GM12878 (cell line): ENCODE results near the gene BORCS6. TPM values are rescaled to one million over a fixed set of nuclear protein-coding genes. Genes with fewer than 3 reads are reported as not detected.

Source experiments
- ATAC-seq: fragments of 200-7000 bp; cut with Tn5 transposase; 3 replicates; pipeline ENCODE4 v1.9.1; 2020; ENCODE audit warnings: mild to moderate bottlenecking, moderate library complexity
- BruUV-seq: library from RNA; stranded (reverse); fragments of 400-500 nt; replicated peaks from 2 replicates; lab custom pipeline; 2021; lab: Mats Ljungman, UMichigan
- CTCF ChIA-PET: fragments of 300-600 bp; sonication (Branson Sonifier 250); formaldehyde crosslinking; extraction: SDS; loops from one replicate; lab custom pipeline; 2021; ENCODE audit warnings: inconsistent platforms; lab: Yijun Ruan, JAX
- POLR2A ChIA-PET: fragments of 350-600 bp; formaldehyde crosslinking; extraction: SDS; loops from one replicate; lab custom pipeline; 2021; ENCODE audit warnings: inconsistent platforms; lab: Charles Lee
- RAD21 ChIA-PET: fragments of 300-600 bp; sonication (Branson Sonifier 250); formaldehyde crosslinking; loops from one replicate; lab custom pipeline; 2023; ENCODE audit warnings: antibody characterized with exemption; ENCODE audit not compliant: unreplicated experiment; lab: Charles Lee
- SMC1A ChIA-PET: fragments of 300-600 bp; sonication (Branson Sonifier 250); formaldehyde crosslinking; loops from one replicate; lab custom pipeline; 2023; ENCODE audit not compliant: unreplicated experiment, uncharacterized antibody; lab: Charles Lee
- DNase-seq: peaks from one replicate; pipeline ENCODE4 v3.0.0-alpha.2; 2011; ENCODE audit warnings: low read depth, low spot score
- FAIRE-seq: peaks from 3 replicates; lab custom pipeline; 2011; peaks lifted over from hg19 to GRCh38; lab: Jason Lieb, UNC
- H2AFZ ChIP-seq: 2 replicates; pipeline ENCODE4 v1.6.0; 2011; ENCODE audit warnings: low read depth, low read length, control low read depth; ENCODE audit not compliant: control insufficient read depth
- H3K27ac ChIP-seq: 2 replicates; pipeline ENCODE4 v1.5.1; 2011; ENCODE audit warnings: control low read depth; ENCODE audit not compliant: control insufficient read depth, insufficient read depth
- H3K27me3 ChIP-seq, 2 experiments: replicated peaks in 1 of 2; 2 replicates each; pipeline versions ENCODE4 v1.6.0 to v1.6.1; 2011; ENCODE audit warnings: low read length in 1 of 2; ENCODE audit not compliant: control insufficient read depth in 2 of 2, insufficient read depth in 2 of 2
- H3K36me3 ChIP-seq, 2 experiments: 2 replicates each; pipeline ENCODE4 v1.5.1; 2011; ENCODE audit warnings: low read length in 1 of 2; ENCODE audit not compliant: control insufficient read depth in 2 of 2, insufficient read depth in 2 of 2
- H3K4me1 ChIP-seq: 2 replicates; pipeline ENCODE4 v1.6.1; 2011; ENCODE audit warnings: mild to moderate bottlenecking, low read length, moderate library complexity, mixed read lengths; ENCODE audit not compliant: control insufficient read depth, insufficient read depth
- H3K4me2 ChIP-seq: 2 replicates; pipeline ENCODE4 v1.6.0; 2011; ENCODE audit warnings: control low read depth; ENCODE audit not compliant: control insufficient read depth, insufficient read depth
- H3K4me3 ChIP-seq: fragments of 200-600 bp; sonication (generic); 2 replicates; pipeline ENCODE4 v1.5.1; 2016
- H3K79me2 ChIP-seq: 2 replicates; pipeline ENCODE4 v1.6.0; 2011; ENCODE audit warnings: low read length; ENCODE audit not compliant: control insufficient read depth, insufficient read depth
- H3K9ac ChIP-seq: 2 replicates; pipeline ENCODE4 v1.8.0; 2011; ENCODE audit warnings: low read length, control low read depth, mixed read lengths; ENCODE audit not compliant: control insufficient read depth, insufficient read depth
- H3K9me3 ChIP-seq: replicated peaks from 3 replicates; pipeline ENCODE4 v1.5.1; 2011; ENCODE audit warnings: mild to moderate bottlenecking, low read length; ENCODE audit not compliant: control insufficient read depth, insufficient read depth
- H4K20me1 ChIP-seq: 2 replicates; pipeline ENCODE4 v1.6.0; 2011; ENCODE audit not compliant: control insufficient read depth, insufficient read depth
- BACH1 ChIP-seq: fragments of 450-650 bp; IDR thresholded peaks from 2 replicates; pipeline ENCODE4 v1.6.1; 2017; ENCODE audit warnings: mild to moderate bottlenecking, borderline replicate concordance
- IKZF2 ChIP-seq, 2 experiments: fragments of 450-650 bp; IDR thresholded peaks; 2 replicates each; pipeline ENCODE4 v1.6.1; 2017; ENCODE audit warnings: mild to moderate bottlenecking in 2 of 2, moderate library complexity in 2 of 2
- MXI1 ChIP-seq: fragments of 150-350 bp; IDR thresholded peaks from 2 replicates; pipeline ENCODE4 v1.6.1; 2011; ENCODE audit warnings: low read depth, mild to moderate bottlenecking, inconsistent platforms, low read length, improper control_type of control experiment
- NR2C2 ChIP-seq: IDR thresholded peaks from 2 replicates; pipeline ENCODE4 v1.6.1; 2011; ENCODE audit warnings: borderline replicate concordance, low read depth; ENCODE audit not compliant: control insufficient read depth, insufficient read length
- NR2F1 ChIP-seq: fragments of 450-650 bp; conservative IDR thresholded peaks from 2 replicates; pipeline ENCODE4 v1.6.1; 2017; ENCODE audit warnings: mild to moderate bottlenecking
- PAX5 ChIP-seq: IDR thresholded peaks from 2 replicates; pipeline ENCODE4 v1.6.1; 2011; ENCODE audit warnings: low read depth, low read length, borderline replicate concordance
- RBBP5 ChIP-seq: fragments of 200-600 bp; sonication (generic); conservative IDR thresholded peaks from 2 replicates; pipeline ENCODE4 v1.6.1; 2016
- WGBS: methylation state at CpG from one replicate; pipeline ENCODE4 v1.1.6; 2016; ENCODE audit warnings: low lambda C conversion rate; ENCODE audit not compliant: insufficient replicate concordance, insufficient coverage; ENCODE audit errors: missing lambda C conversion rate; 5-methylcytosine and 5-hydroxymethylcytosine counted together
- in situ Hi-C: fragments of 300-500 bp; cut with MboI; formaldehyde crosslinking; loops from 9 replicates; pipeline ENCODE4 v1.14.3; 2018; ENCODE audit warnings: mixed read lengths
- intact Hi-C: fragments of 100-400 bp; cut with micrococcal nuclease; formaldehyde crosslinking; loops from one replicate; pipeline ENCODE4 v1.14.2; 2022; ENCODE audit not compliant: unreplicated experiment
- polyA plus RNA-seq, 11 experiments: library from polyadenylated mRNA; depleted of rRNA in 4 of 11; unstranded in 6 of 11; stranded (reverse) in 5 of 11; fragments of >200 nt; fragmentation: Nextera tagmentation in 4 of 11; fragmentation: Illumina TruSeq in 1 of 11; extraction: Ambion mirVana in 4 of 11; extraction: Trizol in 1 of 11; gene quantifications; 1 replicate in 1 of 11; 2 replicates in 10 of 11; pipeline versions ENCODE4 v1.2.1 to v1.2.3, GENCODE V29; 2011 to 2016; ENCODE audit warnings: inconsistent platforms in 2 of 11, missing spikeins in 2 of 11, low read depth in 1 of 11
- total RNA-seq, 4 experiments: library from RNA; depleted of rRNA in 3 of 4; stranded (reverse); fragments of >200 nt in 3 of 4; fragmentation: Illumina TruSeq in 1 of 4; extraction: Trizol in 1 of 4; gene quantifications; 2 replicates each; pipeline versions ENCODE4 v1.2.1 to v1.2.3, GENCODE V29; 2013 to 2021
- TF ChIP-seq, protein P1 (sequence below): fragments of 450-650 bp; IDR thresholded peaks from 2 replicates; pipeline ENCODE4 v1.6.1; 2017; ENCODE audit warnings: borderline replicate concordance

BORCS6 gene
- total and polyA plus RNA-seq, 10 of the 15 experiments (the other 5 are each of a cell fraction or from before 2014, with no cell fraction given): 0.37 to 14.1 (median 6.7) TPM

DNA sequence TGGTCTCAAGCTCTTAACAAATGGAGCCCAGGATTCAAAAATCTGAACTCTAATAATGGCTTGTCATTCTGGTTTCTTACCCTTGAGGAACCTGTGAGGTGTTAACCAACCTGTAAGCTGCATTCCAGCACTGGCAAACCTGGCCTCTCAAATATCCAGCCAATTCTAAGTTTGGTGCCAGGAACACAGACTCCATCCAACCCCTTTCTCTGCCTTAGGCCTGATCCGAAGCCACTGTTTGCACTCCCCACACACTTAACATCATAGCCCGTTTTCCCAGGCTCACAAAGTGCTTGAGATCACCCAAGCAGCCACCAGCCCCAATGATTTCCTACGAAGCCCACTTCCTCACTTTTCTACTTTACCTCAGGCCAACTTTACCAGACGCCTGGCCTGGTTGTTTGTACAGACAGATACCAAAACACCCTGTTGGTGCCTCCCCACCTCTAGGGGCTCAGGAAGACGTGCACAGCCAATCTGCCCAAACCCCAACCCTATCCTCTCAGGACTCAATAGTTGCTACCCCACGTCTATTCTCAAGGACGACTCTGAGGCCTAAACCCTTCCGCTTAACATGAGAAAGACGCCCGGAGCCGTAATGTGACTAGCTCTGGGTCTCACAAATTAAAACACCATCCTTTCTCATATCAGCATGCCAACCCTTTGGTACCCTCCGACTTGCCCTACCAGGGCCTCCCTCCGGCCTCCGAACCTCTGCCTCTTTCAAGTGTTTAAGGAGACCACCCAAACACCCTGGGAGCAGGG lies 34.6 kb downstream of the BORCS6 start (continued):
- TF ChIP-seq PAX5 (no peak), MXI1 (no peak), RBBP5 (no peak), NR2F1 (no peak), IKZF2 (IDR thresholded peaks at IDR 0.05) (no peak)
- TF ChIP-seq, protein P1, sequence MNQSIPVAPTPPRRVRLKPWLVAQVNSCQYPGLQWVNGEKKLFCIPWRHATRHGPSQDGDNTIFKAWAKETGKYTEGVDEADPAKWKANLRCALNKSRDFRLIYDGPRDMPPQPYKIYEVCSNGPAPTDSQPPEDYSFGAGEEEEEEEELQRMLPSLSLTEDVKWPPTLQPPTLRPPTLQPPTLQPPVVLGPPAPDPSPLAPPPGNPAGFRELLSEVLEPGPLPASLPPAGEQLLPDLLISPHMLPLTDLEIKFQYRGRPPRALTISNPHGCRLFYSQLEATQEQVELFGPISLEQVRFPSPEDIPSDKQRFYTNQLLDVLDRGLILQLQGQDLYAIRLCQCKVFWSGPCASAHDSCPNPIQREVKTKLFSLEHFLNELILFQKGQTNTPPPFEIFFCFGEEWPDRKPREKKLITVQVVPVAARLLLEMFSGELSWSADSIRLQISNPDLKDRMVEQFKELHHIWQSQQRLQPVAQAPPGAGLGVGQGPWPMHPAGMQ: no peak

DNA sequence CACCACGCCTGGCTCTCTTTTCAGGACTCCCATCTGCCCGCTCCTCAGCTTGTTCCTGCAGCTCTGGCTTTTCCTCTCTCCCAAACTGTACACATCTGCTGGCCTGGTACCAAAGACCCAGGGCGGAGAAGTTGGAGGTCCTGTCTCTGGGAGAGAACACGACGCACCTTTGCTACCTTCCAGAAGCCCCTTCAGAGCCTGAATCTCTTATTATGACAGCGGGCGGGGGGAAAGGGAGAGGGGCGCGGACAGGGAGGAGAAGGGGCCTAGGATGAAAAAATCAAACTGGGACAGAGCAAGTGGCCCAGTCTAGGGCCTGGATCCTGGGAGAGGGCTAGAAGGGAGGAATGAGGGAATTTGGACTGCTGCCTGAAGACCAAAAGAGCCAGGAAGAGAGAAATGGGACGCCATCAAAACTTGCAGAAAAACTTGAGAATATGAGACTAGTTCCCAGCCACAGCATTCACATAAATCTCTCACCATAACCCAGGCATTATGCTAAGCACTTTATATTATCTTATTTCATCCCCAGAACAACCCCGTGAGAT lies 35.3 kb downstream of the BORCS6 start:
- no peaks in the 10 kb centered on the region; the same call in 1 of the 2 replicates for H4K20me1 ChIP-seq
- WGBS: 52% methylated on average over 10 of the region's 11 CpGs
- no peak overlapping the region for H3K27ac ChIP-seq
- H3K9me3 ChIP-seq: no peaks in the 10 kb centered on the region
- peak overlapping the region; percentile 36 for H3K4me2 ChIP-seq
- peaks cover 23% of the 10 kb centered on the region for H3K4me1 ChIP-seq
- DNase-seq (no peak), FAIRE-seq (no peak), ATAC-seq (no peak)
- ChIA-PET CTCF (interaction anchor here (4.4 kb wide), 1 partner anchor 16 kb away, joined by 36 read pairs; no protein-coding TSS in a partner anchor), POLR2A (interaction anchor here (0.6 to 7.5 kb wide), 6 partner anchors 16 to 141 kb away, joined by 3 to 71 read pairs (median 6); partner anchors contain the start of genes AURKB and BORCS6), SMC1A (interaction anchor here (1.3 to 5.1 kb wide), 3 partner anchors 16 to 32 kb away, joined by 4 to 42 read pairs (median 21); partner anchors contain the start of gene HES7), RAD21 (interaction anchor here (1.5 to 4.1 kb wide), 2 partner anchors 16 to 32 kb away, joined by 4 to 33 read pairs; no protein-coding TSS in a partner anchor)
- H3K79me2 ChIP-seq: peaks cover 21% of the 10 kb centered on the region
- H3K27me3 ChIP-seq: no peaks in the 10 kb centered on the region
- peaks cover 1 to 3% of the 10 kb centered on the region in 2 experiments; a peak in 3 of 4 replicates for H3K36me3 ChIP-seq
- in situ Hi-C loops (no loop called here), intact Hi-C loops (no loop called here)
- TF ChIP-seq BACH1 (0 out of 2 replicates have a peak, but pooled peaks have one; percentile 10), NR2C2 (no peak)
- BruUV-seq: no TSS peak
- no peak overlapping the region for H2AFZ ChIP-seq
- no peak overlapping the region for H3K4me3 ChIP-seq
- no peak overlapping the region for H3K9ac ChIP-seq
